H1 (cell line): ENCODE measurements around the gene C1orf21. TPM values are rescaled to one million over a fixed set of nuclear protein-coding genes. Genes with fewer than 3 reads are reported as not detected.
A peak's percentile ranks its signal among the peaks of the same experiment; 100 is the strongest.

ENCODE experiments used
- CTCF ChIA-PET: fragments of 300-600 bp; sonication (Branson Sonifier 250); formaldehyde crosslinking; loops from one replicate; lab custom pipeline; 2021; ENCODE audit not compliant: partially characterized antibody; lab: Charles Lee
- POLR2A ChIA-PET: fragments of 300-600 bp; sonication (Branson Sonifier 250); formaldehyde crosslinking; loops from one replicate; lab custom pipeline; 2021; ENCODE audit warnings: inconsistent platforms; ENCODE audit not compliant: partially characterized antibody; lab: Charles Lee
- DNase-seq, 2 experiments: peaks; one replicate each; pipeline versions ENCODE4 v3.0.0 to v3.0.0-alpha.2; 2010 to 2022; ENCODE audit warnings: low spot score in 2 of 2, low read depth in 1 of 2, mixed read lengths in 1 of 2
- FAIRE-seq: peaks from 2 replicates; lab custom pipeline; 2011; peaks lifted over from hg19 to GRCh38; lab: Jason Lieb, UNC
- H2AFZ ChIP-seq: 2 replicates; pipeline ENCODE4 v1.8.1; 2012; ENCODE audit warnings: low read length, inconsistent platforms
- H2AK5ac ChIP-seq: 2 replicates; pipeline ENCODE4 v1.6.1; 2013; ENCODE audit warnings: low read depth, low read length
- H2BK120ac ChIP-seq: replicated peaks from 2 replicates; pipeline ENCODE3; 2013; ENCODE audit warnings: low read depth, low read length, inconsistent platforms
- H2BK12ac ChIP-seq: 2 replicates; pipeline ENCODE4 v1.6.1; 2013; ENCODE audit warnings: low read depth, low read length
- H2BK15ac ChIP-seq: 2 replicates; pipeline ENCODE4 v1.6.1; 2013; ENCODE audit warnings: low read length
- H2BK20ac ChIP-seq: 2 replicates; pipeline ENCODE4 v1.6.1; 2013; ENCODE audit warnings: low read length
- H2BK5ac ChIP-seq: 2 replicates; pipeline ENCODE4 v1.6.1; 2013; ENCODE audit warnings: low read depth, low read length
- H3K14ac ChIP-seq: 2 replicates; pipeline ENCODE4 v1.6.1; 2013; ENCODE audit warnings: inconsistent platforms; ENCODE audit not compliant: insufficient read length
- H3K18ac ChIP-seq: 2 replicates; pipeline ENCODE4 v1.6.1; 2013; ENCODE audit warnings: low read length; ENCODE audit errors: extremely low read depth
- H3K23ac ChIP-seq: 2 replicates; pipeline ENCODE4 v1.6.1; 2013; ENCODE audit warnings: inconsistent platforms; ENCODE audit not compliant: insufficient read length
- H3K23me2 ChIP-seq: 2 replicates; pipeline ENCODE4 v1.6.1; 2013; ENCODE audit warnings: low read depth, low read length
- H3K27ac ChIP-seq: 2 replicates; pipeline ENCODE4 v1.6.1; 2011; ENCODE audit warnings: low read depth, low read length, inconsistent platforms
- H3K27me3 ChIP-seq, 4 experiments: replicated peaks in 1 of 4; 1 replicate in 1 of 4; 2 replicates in 3 of 4; pipeline versions ENCODE4 v1.6.1 to v1.8.1; 2011 to 2013; ENCODE audit warnings: low read length in 3 of 4, mild to moderate bottlenecking in 3 of 4, inconsistent platforms in 2 of 4, mixed read lengths in 2 of 4, moderate library complexity in 1 of 4; ENCODE audit not compliant: control insufficient read depth in 3 of 4, insufficient read depth in 3 of 4; ENCODE audit errors: extremely low read depth in 1 of 4
- H3K36me3 ChIP-seq, 4 experiments: 2 replicates each; pipeline versions ENCODE4 v1.6.1 to v1.8.1; 2011 to 2013; ENCODE audit warnings: mild to moderate bottlenecking in 4 of 4, low read length in 3 of 4, moderate library complexity in 2 of 4, control low read depth in 1 of 4, inconsistent platforms in 1 of 4; ENCODE audit not compliant: insufficient read depth in 4 of 4, control insufficient read depth in 2 of 4
- H3K4ac ChIP-seq: replicated peaks from 2 replicates; pipeline ENCODE3; 2013; ENCODE audit warnings: low read length, low read depth, mixed read lengths, inconsistent platforms; ENCODE audit not compliant: insufficient read length
- H3K4me1 ChIP-seq, 4 experiments: replicated peaks in 1 of 4; 1 replicate in 1 of 4; 2 replicates in 3 of 4; pipeline versions ENCODE4 v1.6.1 to v1.8.1; 2011 to 2013; ENCODE audit warnings: low read length in 3 of 4, inconsistent platforms in 2 of 4, mixed read lengths in 1 of 4; ENCODE audit not compliant: insufficient read depth in 4 of 4, control insufficient read depth in 3 of 4
- H3K4me2 ChIP-seq, 2 experiments: 2 replicates each; pipeline versions ENCODE4 v1.6.1 to v1.8.1; 2011 to 2013; ENCODE audit warnings: low read depth in 2 of 2, low read length in 2 of 2, control low read depth in 1 of 2, inconsistent platforms in 1 of 2, mild to moderate bottlenecking in 1 of 2; ENCODE audit not compliant: insufficient read depth in 1 of 2
- H3K4me3 ChIP-seq, 4 experiments: fragments of 200-600, 300-600 bp in 1 of 4; sonication (generic), shearing (Covaris generic), sonication (Bioruptor Twin) in 1 of 4; 2 replicates each; pipeline versions ENCODE4 v1.5.1 to v1.8.1; 2011 to 2016; ENCODE audit warnings: low read length in 4 of 4, low read depth in 3 of 4, control low read depth in 2 of 4, inconsistent platforms in 2 of 4, mild to moderate bottlenecking in 2 of 4, mixed read lengths in 1 of 4, moderate library complexity in 1 of 4; ENCODE audit not compliant: insufficient read depth in 2 of 4; ENCODE audit errors: extremely low read depth in 1 of 4
- H3K56ac ChIP-seq: replicated peaks from 2 replicates; pipeline ENCODE3; 2013; ENCODE audit warnings: low read depth, mild to moderate bottlenecking, mixed read lengths, low read length, inconsistent platforms; ENCODE audit not compliant: insufficient read length
- H3K79me1 ChIP-seq: 2 replicates; pipeline ENCODE4 v1.6.1; 2013; ENCODE audit warnings: low read depth, low read length, control low read depth
- H3K79me2 ChIP-seq, 2 experiments: 2 replicates each; pipeline versions ENCODE4 v1.6.1 to v1.8.1; 2012 to 2013; ENCODE audit warnings: low read length in 2 of 2, mild to moderate bottlenecking in 2 of 2, inconsistent platforms in 1 of 2; ENCODE audit not compliant: insufficient read depth in 2 of 2, control insufficient read depth in 1 of 2
- H3K9ac ChIP-seq, 4 experiments: replicated peaks in 1 of 4; 1 replicate in 1 of 4; 2 replicates in 3 of 4; pipeline versions ENCODE4 v1.6.1 to v1.8.1; 2011 to 2013; ENCODE audit warnings: low read depth in 3 of 4, low read length in 3 of 4, control low read depth in 2 of 4, mild to moderate bottlenecking in 2 of 4, moderate library complexity in 2 of 4, inconsistent platforms in 1 of 4; ENCODE audit errors: extremely low read depth in 1 of 4
- H3K9me3 ChIP-seq, 2 experiments: 2 replicates each; pipeline versions ENCODE4 v1.6.1 to v1.8.1; 2012 to 2013; ENCODE audit warnings: mild to moderate bottlenecking in 2 of 2, moderate library complexity in 2 of 2, control low read depth in 1 of 2, inconsistent platforms in 1 of 2, low read depth in 1 of 2, low read length in 1 of 2, mixed read lengths in 1 of 2; ENCODE audit not compliant: insufficient read depth in 2 of 2
- H4K20me1 ChIP-seq, 2 experiments: replicated peaks in 1 of 2; 2 replicates each; pipeline versions ENCODE3 to v1.8.1; 2011 to 2013; ENCODE audit warnings: inconsistent platforms in 2 of 2, low read length in 2 of 2, mild to moderate bottlenecking in 1 of 2; ENCODE audit not compliant: insufficient read depth in 2 of 2, control insufficient read depth in 1 of 2
- H4K5ac ChIP-seq: 2 replicates; pipeline ENCODE4 v1.6.1; 2013; ENCODE audit warnings: low read length, low read depth, mixed read lengths, inconsistent platforms; ENCODE audit not compliant: insufficient read length
- H4K8ac ChIP-seq: 2 replicates; pipeline ENCODE4 v1.8.0; 2013; ENCODE audit warnings: mild to moderate bottlenecking, moderate library complexity, low read length, inconsistent platforms; ENCODE audit not compliant: insufficient read depth; ENCODE audit errors: extremely low read depth
- H4K91ac ChIP-seq: replicated peaks from 2 replicates; pipeline ENCODE3; 2013; ENCODE audit warnings: low read length, mixed read lengths, inconsistent platforms; ENCODE audit not compliant: insufficient read length
- WGBS, 2 experiments: shearing (Covaris generic) in 1 of 2; methylation state at CpG; one replicate each; pipeline versions ENCODE4 v1.1.6 to v1.1.7; 2013 to 2015; ENCODE audit warnings: low lambda C conversion rate in 2 of 2, mixed read lengths in 2 of 2, inconsistent platforms in 1 of 2, low coverage in 1 of 2, missing lambda C conversion rate in 1 of 2; ENCODE audit not compliant: insufficient replicate concordance in 2 of 2, insufficient coverage in 1 of 2, insufficient read length in 1 of 2; ENCODE audit errors: extremely low coverage in 1 of 2, missing lambda C conversion rate in 1 of 2; 5-methylcytosine and 5-hydroxymethylcytosine counted together
- polyA plus RNA-seq, 7 experiments: library from polyadenylated mRNA; depleted of rRNA in 3 of 7; stranded (reverse) in 5 of 7; unstranded in 2 of 7; fragments of >200 nt in 5 of 7; fragments of 200-250 nt in 2 of 7; gene quantifications; 1 replicate in 5 of 7; 2 replicates in 1 of 7; 4 replicates in 1 of 7; pipeline versions ENCODE4 v1.2.1 to v1.2.3, GENCODE V29; 2011 to 2013; ENCODE audit warnings: missing spikeins in 2 of 7, mixed read lengths in 2 of 7
- total RNA-seq: library from RNA; stranded (reverse); fragmentation: NEBNext Ultra II Directional; extraction: Animal tissue kit (Norgen Biotek cat#: 25700); gene quantifications from 2 replicates; pipeline ENCODE4 v1.2.1, GENCODE V29; 2021

The C1orf21 gene
- total and polyA plus RNA-seq, 2 of the 8 experiments (the other 6 are each of a cell fraction or from before 2014, with no cell fraction given) = 16.6 to 51.0 TPM

DNA sequence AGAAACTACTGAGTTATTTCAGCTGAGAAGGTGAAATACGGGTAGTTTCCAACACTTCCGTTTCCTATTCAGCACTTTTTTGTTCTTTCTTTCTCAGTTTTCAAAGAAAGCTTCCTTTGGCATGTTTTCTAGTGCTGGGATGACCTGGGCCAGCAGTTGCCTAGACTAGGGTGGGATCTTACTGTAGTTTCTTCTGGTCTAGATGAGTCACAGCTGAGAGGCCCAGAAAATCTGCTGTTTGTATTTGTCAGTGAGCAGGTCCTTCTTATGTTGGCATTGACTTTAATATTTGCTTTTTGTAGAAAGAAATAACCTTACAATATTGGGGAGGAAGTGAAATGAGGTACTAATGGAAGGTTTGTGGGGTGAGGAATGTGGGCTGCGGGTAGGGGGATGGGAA is 22.2 kb downstream of the C1orf21 start:
- Histone ChIP-seq H3K4me1 (peaks cover 2 to 16% (median 7%) of the 10 kb centered on the region in 4 experiments; a peak in 6 of 7 replicates), H2BK15ac (no peak overlapping the region), H3K4ac (no peak overlapping the region), H2BK5ac (no peak overlapping the region), H4K8ac (no peak overlapping the region), H2BK20ac (no peak overlapping the region), H3K23ac (no peak overlapping the region), H3K27ac (no peak overlapping the region), H3K27me3 (no peaks in the 10 kb centered on the region), H2BK12ac (no peak overlapping the region), H3K9me3 (no peaks in the 10 kb centered on the region), H2BK120ac (no peak overlapping the region), H3K23me2 (no peaks in the 10 kb centered on the region), H3K9ac (no peak overlapping the region), H3K4me3 (no peak overlapping the region), H3K14ac (no peak overlapping the region), H3K56ac (no peak overlapping the region), H3K36me3 (peaks cover 0 to 6% (median 0%) of the 10 kb centered on the region in 4 experiments; a peak in 1 of 8 replicates), H4K5ac (no peak overlapping the region), H3K4me2 (peak overlapping the region in 1 of 2 experiments; percentile 37; a peak in 1 of 4 replicates), H3K79me1 (peaks cover 2% of the 10 kb centered on the region; the same call in 1 of the 2 replicates), H2AK5ac (no peak overlapping the region), H4K91ac (no peak overlapping the region), H4K20me1 (peaks cover 2% of the 10 kb centered on the region in 2 experiments), H2AFZ (no peak overlapping the region), H3K79me2 (peaks cover 3 to 95% of the 10 kb centered on the region in 2 experiments; a peak in 3 of 4 replicates), H3K18ac (no peak overlapping the region; the same call in 1 of the 2 replicates)
- ChIA-PET CTCF (interaction anchor here (1.6 to 1.7 kb wide), 2 partner anchors 20 to 255 kb away, joined by 3 to 4 read pairs; no protein-coding TSS in a partner anchor), POLR2A (no interaction called here)
- no peak for FAIRE-seq
- 75% methylated on average over 3 of the region's 3 CpGs; no CpG with 5 or more reads in 1 of the 2 experiments for WGBS, 2 experiments
- DNase-seq = no peak
